ENCODE data around the gene NCOA3. TPM values are rescaled to one million over a fixed set of nuclear protein-coding genes. Genes with fewer than 3 reads are reported as not detected.

The NCOA3 gene
- total and polyA plus RNA-seq, 2 donors (not counting 1 experiment from before 2014, with no cell fraction given), result 22.3 to 23.1 TPM

- no peak overlapping the region for H3K4me2 ChIP-seq (ENCODE audit: extremely low read depth, insufficient read depth, low read length)
- H3K4me1 ChIP-seq (ENCODE audit: control insufficient read depth, extremely low read depth, insufficient read depth, low read length), result peaks cover 6% of the 10 kb centered on the region
- no peaks in the 10 kb centered on the region for H3K36me3 ChIP-seq (ENCODE audit: control insufficient read depth, insufficient read depth, low read length)
- no peaks in the 10 kb centered on the region for H4K20me1 ChIP-seq (ENCODE audit: control insufficient read depth, extremely low read depth, insufficient read depth, low read length)
- H3K27ac ChIP-seq (ENCODE audit: insufficient read depth, low read length), result peak overlapping the region; percentile 50
- H3K4me3 ChIP-seq (replicated peaks in 1 of 4; ENCODE audit: control extremely low read depth in 1 of 4, insufficient read depth in 1 of 4, low read depth in 3 of 4, low read length in 4 of 4), result no peak overlapping the region
- H3K9ac ChIP-seq (ENCODE audit: insufficient read depth, low read length), result no peak overlapping the region
- H3K9me3 ChIP-seq (ENCODE audit: control insufficient read depth, insufficient read depth, low read depth, low read length), result no peaks in the 10 kb centered on the region
- H3K27me3 ChIP-seq (ENCODE audit: control insufficient read depth, insufficient read depth, low read length), result no peaks in the 10 kb centered on the region
- no peak overlapping the region for H2AFZ ChIP-seq (ENCODE audit: low read length)
- TF ChIP-seq CTCF (conservative IDR thresholded peaks at IDR 0.05 in 1 of 2, IDR thresholded peaks at IDR 0.05 in 1 of 2; ENCODE audit: low read depth in 1 of 2, low read length in 2 of 2) (no peak), EZH2 (IDR thresholded peaks at IDR 0.05; ENCODE audit: low read length, missing control alignments) (no peak)
- peaks cover 14% of the 10 kb centered on the region for H3K79me2 ChIP-seq (ENCODE audit: control insufficient read depth, insufficient read depth, low read length)
- DNase-seq (ENCODE audit: low read depth in 2 of 2), result no peak
Measured at GRCh38 chr20:47547034-47547387, 45.3 kb downstream of the NCOA3 start.

- peaks cover 2% of the 10 kb centered on the region for H3K4me1 ChIP-seq (ENCODE audit: control insufficient read depth, extremely low read depth, insufficient read depth, low read length)
- no peaks in the 10 kb centered on the region for H4K20me1 ChIP-seq (ENCODE audit: control insufficient read depth, extremely low read depth, insufficient read depth, low read length)
- H3K36me3 ChIP-seq (ENCODE audit: control insufficient read depth, insufficient read depth, low read length), result no peaks in the 10 kb centered on the region
- no peak overlapping the region for H3K27ac ChIP-seq (ENCODE audit: insufficient read depth, low read length)
- no peaks in the 10 kb centered on the region for H3K9me3 ChIP-seq (ENCODE audit: control insufficient read depth, insufficient read depth, low read depth, low read length)
- peaks cover 10% of the 10 kb centered on the region for H3K79me2 ChIP-seq (ENCODE audit: control insufficient read depth, insufficient read depth, low read length)
- H3K4me2 ChIP-seq (ENCODE audit: extremely low read depth, insufficient read depth, low read length), result no peak overlapping the region
- no peak overlapping the region for H3K9ac ChIP-seq (ENCODE audit: insufficient read depth, low read length)
- TF ChIP-seq CTCF (conservative IDR thresholded peaks at IDR 0.05 in 1 of 2, IDR thresholded peaks at IDR 0.05 in 1 of 2; ENCODE audit: low read depth in 1 of 2, low read length in 2 of 2), result no peak
- no peak for TF ChIP-seq EZH2 (IDR thresholded peaks at IDR 0.05; ENCODE audit: low read length, missing control alignments)
- DNase-seq (ENCODE audit: low read depth in 2 of 2), result no peak
- no peaks in the 10 kb centered on the region for H3K27me3 ChIP-seq (ENCODE audit: control insufficient read depth, insufficient read depth, low read length)
- H2AFZ ChIP-seq (ENCODE audit: low read length), result no peak overlapping the region
- H3K4me3 ChIP-seq (replicated peaks in 1 of 4; ENCODE audit: control extremely low read depth in 1 of 4, insufficient read depth in 1 of 4, low read depth in 3 of 4, low read length in 4 of 4), result no peak overlapping the region
Measured at GRCh38 chr20:47549671-47550070, 48.0 kb downstream of the NCOA3 start.

DNA sequence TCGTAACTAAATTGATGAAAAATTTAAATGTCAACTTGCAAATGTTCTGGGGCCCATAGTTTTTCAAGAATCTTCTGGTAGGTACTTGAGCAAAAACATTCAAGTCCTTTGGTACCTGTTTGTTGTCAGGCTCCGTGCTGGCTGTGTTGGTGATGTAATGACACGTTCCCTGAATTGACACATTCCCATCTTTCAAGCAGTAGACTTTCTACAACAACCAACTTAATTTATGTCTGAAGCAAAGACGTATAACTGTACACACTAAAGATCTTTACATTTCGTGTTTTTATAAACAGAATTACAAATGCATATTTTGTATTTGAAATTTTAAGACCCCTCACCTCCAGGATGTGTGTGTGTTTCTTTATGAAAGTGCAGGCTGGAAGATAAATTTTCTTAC lies 49.5 kb downstream of the NCOA3 start:
- H3K27me3 ChIP-seq (ENCODE audit: control insufficient read depth, insufficient read depth, low read length), result no peaks in the 10 kb centered on the region
- H3K36me3 ChIP-seq (ENCODE audit: control insufficient read depth, insufficient read depth, low read length), result no peaks in the 10 kb centered on the region
- TF ChIP-seq CTCF (conservative IDR thresholded peaks at IDR 0.05 in 1 of 2, IDR thresholded peaks at IDR 0.05 in 1 of 2; ENCODE audit: low read depth in 1 of 2, low read length in 2 of 2), result no peak
- no peak for TF ChIP-seq EZH2 (IDR thresholded peaks at IDR 0.05; ENCODE audit: low read length, missing control alignments)
- no peak overlapping the region for H3K27ac ChIP-seq (ENCODE audit: insufficient read depth, low read length)
- H3K4me2 ChIP-seq (ENCODE audit: extremely low read depth, insufficient read depth, low read length), result no peak overlapping the region
- no peaks in the 10 kb centered on the region for H4K20me1 ChIP-seq (ENCODE audit: control insufficient read depth, extremely low read depth, insufficient read depth, low read length)
- no peak for DNase-seq (ENCODE audit: low read depth in 2 of 2)
- no peak overlapping the region for H3K4me3 ChIP-seq (replicated peaks in 1 of 4; ENCODE audit: control extremely low read depth in 1 of 4, insufficient read depth in 1 of 4, low read depth in 3 of 4, low read length in 4 of 4)
- no peak overlapping the region for H3K9ac ChIP-seq (ENCODE audit: insufficient read depth, low read length)
- peaks cover 6% of the 10 kb centered on the region for H3K79me2 ChIP-seq (ENCODE audit: control insufficient read depth, insufficient read depth, low read length)
- H2AFZ ChIP-seq (ENCODE audit: low read length), result no peak overlapping the region
- no peaks in the 10 kb centered on the region for H3K4me1 ChIP-seq (ENCODE audit: control insufficient read depth, extremely low read depth, insufficient read depth, low read length)
- H3K9me3 ChIP-seq (ENCODE audit: control insufficient read depth, insufficient read depth, low read depth, low read length), result no peaks in the 10 kb centered on the region
